ENCODE data around the gene ACO2.
A peak's percentile ranks its signal among the peaks of the same experiment; 100 is the strongest.

Gene ACO2

GRCh38 chr22:41539146-41540005, 70.5 kb downstream of the ACO2 start:
- H3K4me1 Mint-ChIP-seq, result peaks cover 35% of the 10 kb centered on the region
- H3K36me3 Mint-ChIP-seq (ENCODE audit: low read depth), result peaks cover 16% of the 10 kb centered on the region
- no peaks in the 10 kb centered on the region for H3K27me3 Mint-ChIP-seq (ENCODE audit: low read depth)
- no peak for TF ChIP-seq CTCF (IDR thresholded peaks at IDR 0.05; ENCODE audit: unreplicated experiment in 3 of 3)
- peak overlapping the region in 2 of 3 experiments; percentile 31 to 35 for H3K27ac Mint-ChIP-seq
- H3K9me3 Mint-ChIP-seq, result no peaks in the 10 kb centered on the region
- peak overlapping the region in 2 of 3 experiments; percentile 19 to 46 for H3K4me3 Mint-ChIP-seq

GRCh38 chr22:41540006-41540315, 71.0 kb downstream of the ACO2 start:
- Mint-ChIP-seq H3K27ac (peak overlapping the region in 2 of 3 experiments; percentile 31 to 35), H3K36me3 (ENCODE audit: low read depth) (peaks cover 15% of the 10 kb centered on the region), H3K9me3 (no peaks in the 10 kb centered on the region), H3K4me3 (peak overlapping the region in 2 of 3 experiments; percentile 19 to 46), H3K4me1 (peaks cover 41% of the 10 kb centered on the region), H3K27me3 (ENCODE audit: low read depth) (no peaks in the 10 kb centered on the region)
- no peak for TF ChIP-seq CTCF (IDR thresholded peaks at IDR 0.05; ENCODE audit: unreplicated experiment in 3 of 3)

GRCh38 chr22:41540365-41540764, 71.4 kb downstream of the ACO2 start:
- Mint-ChIP-seq H3K27ac (no peak overlapping the region), H3K27me3 (ENCODE audit: low read depth) (no peaks in the 10 kb centered on the region), H3K4me3 (peak overlapping the region in 2 of 3 experiments; percentile 63 to 74), H3K4me1 (peaks cover 45% of the 10 kb centered on the region), H3K36me3 (ENCODE audit: low read depth) (peaks cover 11% of the 10 kb centered on the region), H3K9me3 (no peaks in the 10 kb centered on the region)
- no peak for TF ChIP-seq CTCF (IDR thresholded peaks at IDR 0.05; ENCODE audit: unreplicated experiment in 3 of 3)

- Mint-ChIP-seq H3K36me3 (ENCODE audit: low read depth) (peaks cover 10% of the 10 kb centered on the region), H3K4me1 (peaks cover 51% of the 10 kb centered on the region), H3K9me3 (no peaks in the 10 kb centered on the region), H3K27me3 (ENCODE audit: low read depth) (no peaks in the 10 kb centered on the region), H3K4me3 (peak overlapping the region; percentile 65 to 74 (median 74)), H3K27ac (peak overlapping the region in 2 of 3 experiments; percentile 7 to 41)
- TF ChIP-seq CTCF (IDR thresholded peaks at IDR 0.05; ENCODE audit: unreplicated experiment in 3 of 3), result no peak
Observed at GRCh38 chr22:41541484-41541883, 72.6 kb downstream of the ACO2 start.

- Mint-ChIP-seq H3K4me1 (peaks cover 51% of the 10 kb centered on the region), H3K27me3 (ENCODE audit: low read depth) (no peaks in the 10 kb centered on the region), H3K9me3 (no peaks in the 10 kb centered on the region), H3K27ac (peak overlapping the region in 1 of 3 experiments; percentile 57), H3K4me3 (peak overlapping the region; percentile 96 to 100 (median 99)), H3K36me3 (ENCODE audit: low read depth) (peaks cover 10% of the 10 kb centered on the region)
- TF ChIP-seq CTCF (IDR thresholded peaks at IDR 0.05; ENCODE audit: unreplicated experiment in 3 of 3), result no peak
Observed at GRCh38 chr22:41542224-41542623, 73.3 kb downstream of the ACO2 start.

All from nephron (organoid).